HL-60 (cell line): ENCODE measurements around the gene VASH2.

Source experiments
- POLR2AphosphoS5 ChIP-seq: IDR thresholded peaks from 2 replicates; pipeline ENCODE4 v1.6.1; 2012; ENCODE audit warnings: low read depth
- TF ChIP-seq, protein P1 (sequence below): IDR thresholded peaks from one replicate; pipeline ENCODE4 v1.5.1; 2011; ENCODE audit warnings: low read length, control low read depth, inconsistent platforms; ENCODE audit not compliant: insufficient read depth
- TF ChIP-seq, protein P2 (sequence below): IDR thresholded peaks from 2 replicates; pipeline ENCODE4 v1.6.1; 2012; ENCODE audit warnings: low read depth; ENCODE audit not compliant: insufficient replicate concordance

DNA sequence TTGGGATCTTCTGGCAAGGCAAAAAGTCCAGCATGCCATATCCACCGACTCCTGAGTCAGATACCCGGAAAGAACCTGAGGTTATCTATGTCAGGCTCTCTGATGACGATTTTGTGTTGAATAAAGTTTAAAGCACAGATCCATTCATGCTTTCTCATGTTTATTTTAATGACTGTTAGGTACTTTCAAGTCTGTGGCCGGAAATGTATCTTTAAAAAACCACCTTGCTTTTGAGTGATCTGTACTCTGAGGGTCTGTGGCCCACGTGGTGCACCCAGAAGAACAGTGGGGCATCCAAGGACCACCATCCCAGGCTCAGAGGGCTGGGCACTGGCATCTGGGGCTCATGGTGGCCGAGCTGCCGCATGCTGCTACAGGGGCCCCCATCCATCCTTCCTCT lies 30.1 kb upstream of the VASH2 start:
- no peak for TF ChIP-seq POLR2AphosphoS5
- TF ChIP-seq, protein P1, sequence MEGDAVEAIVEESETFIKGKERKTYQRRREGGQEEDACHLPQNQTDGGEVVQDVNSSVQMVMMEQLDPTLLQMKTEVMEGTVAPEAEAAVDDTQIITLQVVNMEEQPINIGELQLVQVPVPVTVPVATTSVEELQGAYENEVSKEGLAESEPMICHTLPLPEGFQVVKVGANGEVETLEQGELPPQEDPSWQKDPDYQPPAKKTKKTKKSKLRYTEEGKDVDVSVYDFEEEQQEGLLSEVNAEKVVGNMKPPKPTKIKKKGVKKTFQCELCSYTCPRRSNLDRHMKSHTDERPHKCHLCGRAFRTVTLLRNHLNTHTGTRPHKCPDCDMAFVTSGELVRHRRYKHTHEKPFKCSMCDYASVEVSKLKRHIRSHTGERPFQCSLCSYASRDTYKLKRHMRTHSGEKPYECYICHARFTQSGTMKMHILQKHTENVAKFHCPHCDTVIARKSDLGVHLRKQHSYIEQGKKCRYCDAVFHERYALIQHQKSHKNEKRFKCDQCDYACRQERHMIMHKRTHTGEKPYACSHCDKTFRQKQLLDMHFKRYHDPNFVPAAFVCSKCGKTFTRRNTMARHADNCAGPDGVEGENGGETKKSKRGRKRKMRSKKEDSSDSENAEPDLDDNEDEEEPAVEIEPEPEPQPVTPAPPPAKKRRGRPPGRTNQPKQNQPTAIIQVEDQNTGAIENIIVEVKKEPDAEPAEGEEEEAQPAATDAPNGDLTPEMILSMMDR: no peak
- TF ChIP-seq, protein P2, sequence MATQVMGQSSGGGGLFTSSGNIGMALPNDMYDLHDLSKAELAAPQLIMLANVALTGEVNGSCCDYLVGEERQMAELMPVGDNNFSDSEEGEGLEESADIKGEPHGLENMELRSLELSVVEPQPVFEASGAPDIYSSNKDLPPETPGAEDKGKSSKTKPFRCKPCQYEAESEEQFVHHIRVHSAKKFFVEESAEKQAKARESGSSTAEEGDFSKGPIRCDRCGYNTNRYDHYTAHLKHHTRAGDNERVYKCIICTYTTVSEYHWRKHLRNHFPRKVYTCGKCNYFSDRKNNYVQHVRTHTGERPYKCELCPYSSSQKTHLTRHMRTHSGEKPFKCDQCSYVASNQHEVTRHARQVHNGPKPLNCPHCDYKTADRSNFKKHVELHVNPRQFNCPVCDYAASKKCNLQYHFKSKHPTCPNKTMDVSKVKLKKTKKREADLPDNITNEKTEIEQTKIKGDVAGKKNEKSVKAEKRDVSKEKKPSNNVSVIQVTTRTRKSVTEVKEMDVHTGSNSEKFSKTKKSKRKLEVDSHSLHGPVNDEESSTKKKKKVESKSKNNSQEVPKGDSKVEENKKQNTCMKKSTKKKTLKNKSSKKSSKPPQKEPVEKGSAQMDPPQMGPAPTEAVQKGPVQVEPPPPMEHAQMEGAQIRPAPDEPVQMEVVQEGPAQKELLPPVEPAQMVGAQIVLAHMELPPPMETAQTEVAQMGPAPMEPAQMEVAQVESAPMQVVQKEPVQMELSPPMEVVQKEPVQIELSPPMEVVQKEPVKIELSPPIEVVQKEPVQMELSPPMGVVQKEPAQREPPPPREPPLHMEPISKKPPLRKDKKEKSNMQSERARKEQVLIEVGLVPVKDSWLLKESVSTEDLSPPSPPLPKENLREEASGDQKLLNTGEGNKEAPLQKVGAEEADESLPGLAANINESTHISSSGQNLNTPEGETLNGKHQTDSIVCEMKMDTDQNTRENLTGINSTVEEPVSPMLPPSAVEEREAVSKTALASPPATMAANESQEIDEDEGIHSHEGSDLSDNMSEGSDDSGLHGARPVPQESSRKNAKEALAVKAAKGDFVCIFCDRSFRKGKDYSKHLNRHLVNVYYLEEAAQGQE: no peak
